Measurements from ENCODE around the gene AMHR2.

The AMHR2 gene

DNA sequence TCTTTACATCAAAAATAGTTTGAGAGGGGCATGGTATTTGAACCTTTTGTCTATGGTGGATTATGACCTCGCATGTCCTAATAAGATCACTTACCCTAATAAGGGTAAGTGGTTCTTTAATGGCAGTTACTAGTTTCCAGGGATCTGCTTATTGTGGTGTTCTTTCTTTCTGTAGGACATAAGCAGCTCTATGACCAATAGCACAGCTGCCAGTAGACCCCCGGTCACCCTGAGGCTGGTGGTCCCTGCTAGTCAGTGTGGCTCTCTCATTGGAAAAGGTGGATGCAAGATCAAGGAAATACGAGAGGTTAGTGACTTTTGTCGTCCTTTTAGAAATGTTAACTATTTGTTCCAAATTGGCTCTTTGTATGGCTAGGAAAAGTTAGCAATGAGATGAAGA, 35.4 kb downstream of the AMHR2 start:
- TF ChIP-seq FOXM1 (IDR thresholded peaks at IDR 0.05; ENCODE audit: borderline replicate concordance, low read depth) = no peak
- no peak for TF ChIP-seq TAF1 (IDR thresholded peaks at IDR 0.05; ENCODE audit: low read depth)
- TF ChIP-seq CEBPB (IDR thresholded peaks at IDR 0.05) = no peak
- TF ChIP-seq ZBTB7A (IDR thresholded peaks at IDR 0.05; ENCODE audit: low read depth) = no peak
- TF ChIP-seq, protein P1, sequence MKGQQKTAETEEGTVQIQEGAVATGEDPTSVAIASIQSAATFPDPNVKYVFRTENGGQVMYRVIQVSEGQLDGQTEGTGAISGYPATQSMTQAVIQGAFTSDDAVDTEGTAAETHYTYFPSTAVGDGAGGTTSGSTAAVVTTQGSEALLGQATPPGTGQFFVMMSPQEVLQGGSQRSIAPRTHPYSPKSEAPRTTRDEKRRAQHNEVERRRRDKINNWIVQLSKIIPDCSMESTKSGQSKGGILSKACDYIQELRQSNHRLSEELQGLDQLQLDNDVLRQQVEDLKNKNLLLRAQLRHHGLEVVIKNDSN (IDR thresholded peaks at IDR 0.05) = no peak
- TF ChIP-seq RAD21 (IDR thresholded peaks at IDR 0.05; ENCODE audit: low read depth) = no peak
- no peak for TF ChIP-seq YY1 (IDR thresholded peaks at IDR 0.05; ENCODE audit: low read depth)
- TF ChIP-seq EGR1 (IDR thresholded peaks at IDR 0.05) = no peak
- TF ChIP-seq, protein P2, sequence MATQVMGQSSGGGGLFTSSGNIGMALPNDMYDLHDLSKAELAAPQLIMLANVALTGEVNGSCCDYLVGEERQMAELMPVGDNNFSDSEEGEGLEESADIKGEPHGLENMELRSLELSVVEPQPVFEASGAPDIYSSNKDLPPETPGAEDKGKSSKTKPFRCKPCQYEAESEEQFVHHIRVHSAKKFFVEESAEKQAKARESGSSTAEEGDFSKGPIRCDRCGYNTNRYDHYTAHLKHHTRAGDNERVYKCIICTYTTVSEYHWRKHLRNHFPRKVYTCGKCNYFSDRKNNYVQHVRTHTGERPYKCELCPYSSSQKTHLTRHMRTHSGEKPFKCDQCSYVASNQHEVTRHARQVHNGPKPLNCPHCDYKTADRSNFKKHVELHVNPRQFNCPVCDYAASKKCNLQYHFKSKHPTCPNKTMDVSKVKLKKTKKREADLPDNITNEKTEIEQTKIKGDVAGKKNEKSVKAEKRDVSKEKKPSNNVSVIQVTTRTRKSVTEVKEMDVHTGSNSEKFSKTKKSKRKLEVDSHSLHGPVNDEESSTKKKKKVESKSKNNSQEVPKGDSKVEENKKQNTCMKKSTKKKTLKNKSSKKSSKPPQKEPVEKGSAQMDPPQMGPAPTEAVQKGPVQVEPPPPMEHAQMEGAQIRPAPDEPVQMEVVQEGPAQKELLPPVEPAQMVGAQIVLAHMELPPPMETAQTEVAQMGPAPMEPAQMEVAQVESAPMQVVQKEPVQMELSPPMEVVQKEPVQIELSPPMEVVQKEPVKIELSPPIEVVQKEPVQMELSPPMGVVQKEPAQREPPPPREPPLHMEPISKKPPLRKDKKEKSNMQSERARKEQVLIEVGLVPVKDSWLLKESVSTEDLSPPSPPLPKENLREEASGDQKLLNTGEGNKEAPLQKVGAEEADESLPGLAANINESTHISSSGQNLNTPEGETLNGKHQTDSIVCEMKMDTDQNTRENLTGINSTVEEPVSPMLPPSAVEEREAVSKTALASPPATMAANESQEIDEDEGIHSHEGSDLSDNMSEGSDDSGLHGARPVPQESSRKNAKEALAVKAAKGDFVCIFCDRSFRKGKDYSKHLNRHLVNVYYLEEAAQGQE (IDR thresholded peaks at IDR 0.05; ENCODE audit: low read depth) = no peak
- no peak for TF ChIP-seq TEAD4 (IDR thresholded peaks at IDR 0.05)
- TF ChIP-seq CREB1 (IDR thresholded peaks at IDR 0.05; ENCODE audit: low read depth) = no peak
- no peak for TF ChIP-seq NFIC (IDR thresholded peaks at IDR 0.05)
- TF ChIP-seq TCF12 (IDR thresholded peaks at IDR 0.05; ENCODE audit: low read depth) = no peak
- no peak for TF ChIP-seq EP300 (IDR thresholded peaks at IDR 0.05; ENCODE audit: borderline replicate concordance)
- TF ChIP-seq, protein P3, sequence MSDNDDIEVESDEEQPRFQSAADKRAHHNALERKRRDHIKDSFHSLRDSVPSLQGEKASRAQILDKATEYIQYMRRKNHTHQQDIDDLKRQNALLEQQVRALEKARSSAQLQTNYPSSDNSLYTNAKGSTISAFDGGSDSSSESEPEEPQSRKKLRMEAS (IDR thresholded peaks at IDR 0.05) = no peak

DNA sequence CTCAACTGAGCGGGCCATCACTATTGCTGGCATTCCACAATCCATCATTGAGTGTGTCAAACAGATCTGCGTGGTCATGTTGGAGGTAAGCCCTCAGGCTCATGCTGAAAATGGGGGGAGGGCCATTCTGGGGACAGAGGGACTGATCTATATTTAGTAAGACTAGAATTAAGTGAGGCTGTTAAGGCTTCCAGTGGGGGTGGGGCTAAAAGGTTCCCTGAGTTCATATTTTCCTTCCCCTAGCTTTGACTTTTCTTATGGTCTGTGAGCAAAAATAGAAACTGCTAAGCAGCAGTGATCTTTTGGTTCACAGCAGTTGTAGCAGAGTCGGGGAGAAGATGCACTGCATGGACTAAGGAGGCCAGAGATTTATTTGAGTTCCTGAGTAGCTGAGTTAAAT, 37.4 kb downstream of the AMHR2 start:
- no peak for TF ChIP-seq CREB1 (IDR thresholded peaks at IDR 0.05; ENCODE audit: low read depth)
- no peak for TF ChIP-seq EP300 (IDR thresholded peaks at IDR 0.05; ENCODE audit: borderline replicate concordance)
- TF ChIP-seq TEAD4 (IDR thresholded peaks at IDR 0.05) = no peak
- TF ChIP-seq, protein P2 (IDR thresholded peaks at IDR 0.05; ENCODE audit: low read depth) = no peak
- no peak for TF ChIP-seq FOXM1 (IDR thresholded peaks at IDR 0.05; ENCODE audit: borderline replicate concordance, low read depth)
- TF ChIP-seq CEBPB (IDR thresholded peaks at IDR 0.05) = no peak
- no peak for TF ChIP-seq RAD21 (IDR thresholded peaks at IDR 0.05; ENCODE audit: low read depth)
- TF ChIP-seq NFIC (IDR thresholded peaks at IDR 0.05) = no peak
- no peak for TF ChIP-seq TCF12 (IDR thresholded peaks at IDR 0.05; ENCODE audit: low read depth)
- TF ChIP-seq, protein P3 (IDR thresholded peaks at IDR 0.05) = no peak

DNA sequence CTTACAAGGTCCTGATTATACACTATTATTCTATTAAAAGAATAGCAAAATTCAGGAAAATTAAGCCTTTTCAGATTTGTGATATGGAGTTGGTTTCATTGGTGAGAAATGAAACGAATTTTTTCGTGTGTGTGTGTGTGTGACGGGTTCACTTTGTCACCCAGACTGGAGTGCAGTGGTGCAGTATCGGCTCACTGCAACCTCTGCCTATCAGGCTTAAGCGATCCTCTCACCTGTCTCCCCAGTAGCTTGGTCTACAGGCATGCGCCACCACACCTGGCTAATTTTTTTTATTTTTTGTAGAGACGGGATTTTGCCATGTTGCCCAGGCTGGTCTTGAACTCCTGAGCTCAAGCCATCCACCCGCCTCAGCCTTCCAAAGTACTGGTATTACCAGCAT, 37.9 kb downstream of the AMHR2 start:
- TF ChIP-seq YY1 (IDR thresholded peaks at IDR 0.05; ENCODE audit: low read depth) = no peak
- TF ChIP-seq TEAD4 (IDR thresholded peaks at IDR 0.05) = no peak
- TF ChIP-seq EGR1 (IDR thresholded peaks at IDR 0.05) = no peak
- TF ChIP-seq, protein P2 (IDR thresholded peaks at IDR 0.05; ENCODE audit: low read depth) = no peak
- no peak for TF ChIP-seq CREB1 (IDR thresholded peaks at IDR 0.05; ENCODE audit: low read depth)
- no peak for TF ChIP-seq ZBTB7A (IDR thresholded peaks at IDR 0.05; ENCODE audit: low read depth)
- no peak for TF ChIP-seq RAD21 (IDR thresholded peaks at IDR 0.05; ENCODE audit: low read depth)
- no peak for TF ChIP-seq TCF12 (IDR thresholded peaks at IDR 0.05; ENCODE audit: low read depth)
- TF ChIP-seq FOXM1 (IDR thresholded peaks at IDR 0.05; ENCODE audit: borderline replicate concordance, low read depth) = no peak

DNA sequence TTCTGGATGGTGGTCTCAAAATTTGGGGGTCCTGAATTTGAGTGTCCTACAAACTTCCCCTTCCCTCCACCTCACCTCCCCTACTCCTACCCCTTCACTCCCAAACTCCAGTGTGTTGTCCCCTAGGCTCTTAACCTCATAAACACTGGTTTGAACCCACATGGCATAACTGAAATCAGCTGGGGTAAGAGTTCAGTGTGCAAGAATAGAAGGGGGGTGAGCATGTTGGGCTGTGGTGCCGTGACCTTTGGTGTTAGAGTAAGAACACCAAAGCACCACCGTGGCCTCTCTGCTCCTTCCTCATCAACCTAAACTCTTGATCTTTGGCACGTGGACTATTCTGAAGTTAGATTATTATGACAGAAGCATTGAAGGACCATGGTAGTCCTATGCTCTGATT, 39.3 kb downstream of the AMHR2 start:
- TF ChIP-seq CEBPB (IDR thresholded peaks at IDR 0.05) (no peak), EP300 (IDR thresholded peaks at IDR 0.05; ENCODE audit: borderline replicate concordance) (no peak), FOXM1 (IDR thresholded peaks at IDR 0.05; ENCODE audit: borderline replicate concordance, low read depth) (no peak), TAF1 (IDR thresholded peaks at IDR 0.05; ENCODE audit: low read depth) (no peak), TEAD4 (IDR thresholded peaks at IDR 0.05) (no peak), EGR1 (IDR thresholded peaks at IDR 0.05) (no peak), ZBTB7A (IDR thresholded peaks at IDR 0.05; ENCODE audit: low read depth) (no peak), YY1 (IDR thresholded peaks at IDR 0.05; ENCODE audit: low read depth) (no peak), CREB1 (IDR thresholded peaks at IDR 0.05; ENCODE audit: low read depth) (no peak), TCF12 (IDR thresholded peaks at IDR 0.05; ENCODE audit: low read depth) (no peak), RAD21 (IDR thresholded peaks at IDR 0.05; ENCODE audit: low read depth) (no peak)
- TF ChIP-seq, protein P2 (IDR thresholded peaks at IDR 0.05; ENCODE audit: low read depth) = no peak
- TF ChIP-seq, protein P3 (IDR thresholded peaks at IDR 0.05) = no peak
- TF ChIP-seq, protein P1 (IDR thresholded peaks at IDR 0.05) = no peak
